Transverse colon (tissue), 3 donors: ENCODE results near the gene SLC25A18.

Source experiments
- CTCF ChIP-seq, 5 experiments: fragments of 200-600 bp in 3 of 5; fragments of 450-650 bp in 2 of 5; sonication (generic) in 3 of 5; IDR thresholded peaks; 1 replicate in 2 of 5; 2 replicates in 3 of 5; pipeline ENCODE4 v1.5.1; 2016 to 2017; ENCODE audit warnings: antibody characterized with exemption in 5 of 5, inconsistent platforms in 3 of 5, mild to moderate bottlenecking in 2 of 5, moderate library complexity in 1 of 5
- EP300 ChIP-seq: sonication (generic); formaldehyde crosslinking; IDR thresholded peaks from one replicate; pipeline ENCODE4 v1.6.1; 2017; ENCODE audit warnings: antibody characterized with exemption, low read depth

- TF ChIP-seq CTCF (IDR thresholded peaks at IDR 0.05) (no peak), EP300 (no peak)
Measured at GRCh38 chr22:17554814-17555213, 8.5 kb upstream of the SLC25A18 start.
